HG03095 (cell line): Measurements from ENCODE around the gene SHMT2.
A peak's percentile ranks its signal among the peaks of the same experiment; 100 is the strongest.

ENCODE experiments used
- ATAC-seq: cut with Tn5 transposase; IDR thresholded peaks from one replicate; pipeline ENCODE4 v1.9.1; 2021; ENCODE audit warnings: moderate library complexity; ENCODE audit not compliant: unreplicated experiment

SHMT2 gene

GRCh38 chr12:57213763-57214397 is 15.6 kb upstream of the SHMT2 start:
- no peak for ATAC-seq

GRCh38 chr12:57214398-57214781 is 15.1 kb upstream of the SHMT2 start:
- ATAC-seq, result no peak

- no peak for ATAC-seq
These were observed 14.4 kb upstream of the SHMT2 start for GRCh38 chr12:57215065-57215464.

GRCh38 chr12:57215668-57216013 is 13.9 kb upstream of the SHMT2 start:
- peak; percentile 35 for ATAC-seq

- peak; percentile 15 for ATAC-seq
These were observed 13.2 kb upstream of the SHMT2 start, which contains the start of gene NXPH4 for GRCh38 chr12:57216014-57216911. TSS of gene NXPH4 (plus strand) at chr12:57216794. CDS start at chr12:57216970, 176 bp downstream.

DNA sequence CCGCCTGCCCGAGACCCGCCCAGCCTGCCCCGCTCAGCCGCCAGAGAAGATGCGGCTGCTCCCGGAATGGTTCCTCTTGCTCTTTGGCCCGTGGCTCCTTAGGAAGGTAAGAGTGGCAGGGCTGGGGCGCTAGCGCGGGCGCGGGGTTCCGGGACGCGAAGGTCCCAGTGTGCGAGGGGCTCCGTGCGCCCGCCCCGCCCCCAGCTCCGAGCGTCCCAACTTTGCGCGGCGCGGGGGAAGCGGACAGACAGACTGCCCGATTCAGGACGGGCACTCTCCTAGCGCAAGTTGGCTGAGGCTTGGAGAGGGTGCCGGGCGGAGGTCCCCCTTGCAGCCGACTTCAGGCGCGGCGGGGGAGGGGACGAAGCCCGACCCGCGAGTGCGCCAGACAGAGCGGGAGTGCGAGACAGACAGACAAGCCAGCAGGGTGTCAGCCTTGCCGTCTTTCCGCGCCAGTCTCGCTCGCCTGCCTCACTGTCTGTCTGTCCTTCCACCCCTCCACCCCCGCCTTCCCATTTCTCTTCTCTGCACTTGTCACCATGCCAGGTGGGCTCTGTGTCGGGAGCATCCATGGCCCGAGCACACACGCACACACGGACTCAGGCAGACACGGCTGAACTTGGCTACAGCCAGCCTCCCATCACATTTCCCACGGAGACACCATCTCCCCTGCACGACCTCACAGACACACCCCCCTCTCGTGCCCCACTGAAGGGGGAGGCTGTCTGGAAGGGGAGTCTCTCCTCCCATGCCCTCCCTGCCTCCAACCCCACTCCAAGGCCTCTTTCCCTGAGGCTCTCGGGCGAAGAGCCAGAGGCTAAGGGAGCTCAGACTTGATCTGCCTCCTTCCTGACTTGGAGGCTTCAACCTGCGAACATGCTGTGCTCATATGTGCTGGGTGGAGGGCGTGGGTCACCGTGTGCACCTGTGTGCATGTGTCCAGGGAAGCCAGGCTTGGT is 12.3 kb upstream of the SHMT2 start:
- ATAC-seq, result no peak

- ATAC-seq, result no peak
These were observed 11.3 kb upstream of the SHMT2 start for GRCh38 chr12:57218030-57218853.

DNA sequence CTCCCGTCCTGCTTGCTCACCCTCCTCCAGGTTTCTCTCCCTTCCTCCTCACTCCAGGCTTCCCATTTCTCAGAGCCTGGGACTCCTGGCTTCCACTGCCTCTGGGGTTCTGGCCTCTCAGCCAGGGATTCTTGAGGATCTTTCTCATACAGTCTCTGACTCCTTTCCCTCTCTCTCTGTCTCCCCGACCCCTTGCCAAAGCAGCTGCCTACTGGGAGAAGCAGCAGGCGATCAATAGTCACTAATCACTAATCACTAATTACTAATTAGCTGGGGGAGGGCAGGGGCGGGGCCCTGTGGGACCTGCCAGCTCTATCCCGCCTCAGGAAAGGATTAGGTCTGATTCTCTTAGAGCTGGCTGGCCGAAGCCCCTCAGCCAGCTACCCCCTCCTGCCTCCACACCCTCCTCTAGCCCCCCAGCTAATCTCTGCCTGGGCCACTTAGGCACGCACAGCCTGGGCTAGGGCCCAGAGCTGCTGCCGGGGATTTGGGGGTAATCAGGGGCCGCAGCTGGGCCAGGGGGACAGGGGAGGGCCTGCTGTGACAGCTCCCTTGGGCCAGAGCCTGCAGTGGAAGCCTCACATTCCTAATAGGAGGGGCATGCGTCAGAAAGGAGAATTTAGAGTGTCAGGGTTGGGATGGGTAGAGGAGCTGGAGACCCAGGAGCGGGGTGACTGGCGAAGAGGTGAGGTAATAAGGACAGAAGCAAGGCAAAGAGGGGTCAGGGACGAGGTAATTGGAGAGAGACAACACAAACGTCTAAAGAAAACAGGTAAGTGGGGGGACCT is 10.1 kb upstream of the SHMT2 start:
- ATAC-seq, result no peak

- ATAC-seq, result no peak
These were observed 9.3 kb upstream of the SHMT2 start for GRCh38 chr12:57219993-57220754.

- ATAC-seq, result no peak
These were observed 8.7 kb upstream of the SHMT2 start for GRCh38 chr12:57220770-57221168.

- ATAC-seq, result no peak
These were observed 8.2 kb upstream of the SHMT2 start for GRCh38 chr12:57221169-57221917.

GRCh38 chr12:57222286-57223190 is 7.0 kb upstream of the SHMT2 start:
- no peak for ATAC-seq

DNA sequence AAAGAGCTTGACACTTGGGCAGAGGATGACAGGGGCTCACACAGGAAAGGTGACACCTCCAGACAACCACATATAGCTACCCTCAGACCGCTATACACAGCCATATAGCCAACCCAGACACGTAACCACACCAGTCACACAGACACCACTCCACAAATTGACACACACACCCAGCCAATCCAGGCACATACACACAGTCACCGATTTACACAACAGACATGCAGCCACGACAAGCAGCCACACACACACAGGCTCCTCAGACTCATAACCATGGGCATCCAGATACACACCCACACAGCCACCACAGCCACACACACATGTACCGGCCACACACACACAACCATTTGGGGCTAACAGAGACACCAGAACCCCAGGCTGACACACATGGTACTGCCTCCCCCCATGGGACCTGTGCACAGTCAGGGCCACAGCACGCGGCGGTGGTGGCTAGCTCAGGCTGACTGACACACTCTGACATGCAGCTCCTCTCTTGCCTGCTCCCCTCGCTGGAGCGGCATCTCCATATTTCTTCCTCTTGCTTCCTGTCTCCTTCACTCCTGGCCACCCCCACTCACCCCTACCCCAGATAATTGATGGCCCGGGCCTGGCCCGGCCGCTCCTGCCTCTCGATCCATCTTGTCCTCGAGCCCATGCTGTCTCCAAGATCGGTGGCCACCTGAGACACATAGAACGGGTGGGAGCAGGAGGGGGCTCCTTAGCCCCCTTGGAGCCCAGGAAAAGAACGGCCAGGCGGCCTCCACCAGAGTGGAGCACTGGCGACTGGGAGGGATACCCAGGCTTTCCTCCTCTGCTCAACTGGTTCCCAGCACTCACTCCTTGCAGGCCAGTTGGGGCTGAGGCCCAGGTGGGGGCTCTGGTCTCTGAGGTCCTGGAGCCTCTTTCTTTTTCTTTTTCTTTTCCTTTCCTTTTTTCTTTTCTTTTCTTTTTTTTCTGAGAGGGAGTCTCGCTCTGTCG is 6.0 kb upstream of the SHMT2 start:
- ATAC-seq, result no peak

GRCh38 chr12:57224278-57224972 is 5.1 kb upstream of the SHMT2 start:
- no peak for ATAC-seq

GRCh38 chr12:57224973-57225679 is 4.4 kb upstream of the SHMT2 start:
- no peak for ATAC-seq
